ENCODE data around the gene ATF7IP2. TPM values are rescaled to one million over a fixed set of nuclear protein-coding genes. Genes with fewer than 3 reads are reported as not detected.
"Not testable (repeated sequence)": the region's sequence is repeated elsewhere in the genome, so short reads cannot be mapped to it uniquely, and the experiment has no call there.

Gene ATF7IP2
- total and polyA plus RNA-seq, 9 of the 15 experiments (the other 6 are each of a cell fraction or from before 2014, with no cell fraction given) = 131 to 515 (median 196) TPM

- H2AFZ ChIP-seq (ENCODE audit: low read depth, low read length); H3K4me3 ChIP-seq; H3K9me1 ChIP-seq (ENCODE audit: control insufficient read depth, insufficient read depth, low read length); ATAC-seq; CTCF ChIA-PET (ENCODE audit: low intra/inter-chr PET ratio); H3K4me1 ChIP-seq (replicated peaks in 1 of 2; ENCODE audit: control insufficient read depth in 2 of 2, insufficient read depth in 2 of 2, low read length in 2 of 2); H3K9ac ChIP-seq (ENCODE audit: insufficient read depth in 1 of 2, low read depth in 2 of 2, low read length in 2 of 2); intact Hi-C loops (cut with micrococcal nuclease); FAIRE-seq; H4K20me1 ChIP-seq (replicated peaks; ENCODE audit: control insufficient read depth, insufficient read depth, low read length); H3K4me2 ChIP-seq (ENCODE audit: insufficient read depth, low read length); DNase-seq (ENCODE audit: extremely low read depth in 1 of 4, low spot score in 3 of 4); H3K27ac ChIP-seq (ENCODE audit: extremely low read depth, low read depth, low read length); BruUV-seq (replicated peaks); in situ Hi-C loops (cut with MboI); H3K27me3 ChIP-seq (ENCODE audit: control insufficient read depth in 2 of 2, insufficient read depth in 2 of 2, low read length in 2 of 2): not testable (repeated sequence)
- POLR2A ChIA-PET = interaction anchor here (1.1 kb wide), 1 partner anchor 19 kb away, joined by 3 read pairs; no protein-coding TSS in a partner anchor
- H3K36me3 ChIP-seq (ENCODE audit: control insufficient read depth, insufficient read depth, low read length) = peaks cover 16% of the 10 kb centered on the region; the same call in 2 of the 3 replicates
- H3K9me3 ChIP-seq (replicated peaks; ENCODE audit: control insufficient read depth, insufficient read depth, low read depth, low read length) = peaks cover 50% of the 10 kb centered on the region
- peaks cover 74% of the 10 kb centered on the region for H3K79me2 ChIP-seq (ENCODE audit: control insufficient read depth, insufficient read depth, low read length)
These were observed 23.9 kb downstream of the ATF7IP2 start for GRCh38 chr16:10409713-10410112.

- Histone ChIP-seq H3K4me1 (replicated peaks in 1 of 2; ENCODE audit: control insufficient read depth in 2 of 2, insufficient read depth in 2 of 2, low read length in 2 of 2) (peaks cover 1 to 2% of the 10 kb centered on the region in 2 experiments; a peak in 2 of 5 replicates), H3K9me3 (replicated peaks; ENCODE audit: control insufficient read depth, insufficient read depth, low read depth, low read length) (peaks cover 54% of the 10 kb centered on the region), H3K9me1 (ENCODE audit: control insufficient read depth, insufficient read depth, low read length) (no peaks in the 10 kb centered on the region), H3K79me2 (ENCODE audit: control insufficient read depth, insufficient read depth, low read length) (peaks cover 72% of the 10 kb centered on the region), H4K20me1 (replicated peaks; ENCODE audit: control insufficient read depth, insufficient read depth, low read length) (no peaks in the 10 kb centered on the region), H3K4me2 (ENCODE audit: insufficient read depth, low read length) (no peak overlapping the region), H3K27ac (ENCODE audit: extremely low read depth, low read depth, low read length) (no peak overlapping the region), H3K36me3 (ENCODE audit: control insufficient read depth, insufficient read depth, low read length) (peaks cover 18% of the 10 kb centered on the region; the same call in 2 of the 3 replicates), H3K4me3 (no peak overlapping the region), H3K27me3 (ENCODE audit: control insufficient read depth in 2 of 2, insufficient read depth in 2 of 2, low read length in 2 of 2) (no peaks in the 10 kb centered on the region), H3K9ac (ENCODE audit: insufficient read depth in 1 of 2, low read depth in 2 of 2, low read length in 2 of 2) (no peak overlapping the region), H2AFZ (ENCODE audit: low read depth, low read length) (no peak overlapping the region)
- in situ Hi-C loops (cut with MboI) (no loop called here), intact Hi-C loops (cut with micrococcal nuclease) (no loop called here)
- TF ChIP-seq KAT2B (IDR thresholded peaks at IDR 0.05; ENCODE audit: low read depth, low read length) = no peak
- no peak for TF ChIP-seq FOXP1 (CRISPR knock-in tag; IDR thresholded peaks at IDR 0.05)
- TF ChIP-seq BRCA1 (IDR thresholded peaks at IDR 0.05) = no peak
- TF ChIP-seq BRCA1 (CRISPR knock-in tag; IDR thresholded peaks at IDR 0.05) = no peak
- no peak for TF ChIP-seq PTRF (tag; IDR thresholded peaks at IDR 0.05)
- BruUV-seq (replicated peaks) = no TSS peak
- ATAC-seq = no peak
- WGBS (ENCODE audit: insufficient coverage, low coverage, missing lambda C conversion rate) = 94% methylated on average over 2 of the region's 2 CpGs
- CTCF ChIA-PET (ENCODE audit: low intra/inter-chr PET ratio) = no interaction called here
- FAIRE-seq = no peak
- no peak for DNase-seq (ENCODE audit: extremely low read depth in 1 of 4, low spot score in 3 of 4)
- POLR2A ChIA-PET = no interaction called here
These were observed 24.6 kb downstream of the ATF7IP2 start for GRCh38 chr16:10410469-10410868.
